IMR-90 (cell line): Measurements from ENCODE around the gene WDR37. TPM values are rescaled to one million over a fixed set of nuclear protein-coding genes. Genes with fewer than 3 reads are reported as not detected.

Experiments used
- ATAC-seq: fragments of 200-7000 bp; cut with Tn5 transposase; 2 replicates; pipeline ENCODE4 v1.9.1; 2020; ENCODE audit warnings: low read depth, mild to moderate bottlenecking, moderate library complexity
- BruUV-seq: library from RNA; stranded (reverse); fragments of 400-500 nt; replicated peaks from 2 replicates; lab custom pipeline; 2021; lab: Mats Ljungman, UMichigan
- CTCF ChIA-PET: fragments of 300-600 bp; formaldehyde crosslinking; extraction: SDS; loops from one replicate; lab custom pipeline; 2021; ENCODE audit warnings: antibody characterized with exemption; lab: Yijun Ruan, JAX
- POLR2A ChIA-PET: fragments of 300-600 bp; sonication (Branson Sonifier 250); formaldehyde crosslinking; loops from one replicate; lab custom pipeline; 2022; ENCODE audit warnings: antibody characterized with exemption; ENCODE audit not compliant: unreplicated experiment; lab: Charles Lee
- DNase-seq: peaks from one replicate; pipeline ENCODE4 v3.0.0; 2013
- H2AFZ ChIP-seq: replicated peaks from 2 replicates; pipeline ENCODE3; 2013; ENCODE audit warnings: low read length, mild to moderate bottlenecking; ENCODE audit not compliant: poor library complexity
- H2AK5ac ChIP-seq: 2 replicates; pipeline ENCODE4 v1.6.1; 2013; ENCODE audit warnings: low read depth, low read length, inconsistent platforms
- H2AK9ac ChIP-seq: replicated peaks from 2 replicates; pipeline ENCODE3; 2013; ENCODE audit warnings: mild to moderate bottlenecking, low read depth, low read length, moderate library complexity; ENCODE audit not compliant: poor library complexity
- H2BK120ac ChIP-seq: 2 replicates; pipeline ENCODE4 v1.6.1; 2013; ENCODE audit warnings: low read depth, low read length, inconsistent platforms
- H2BK15ac ChIP-seq: 3 replicates; pipeline ENCODE4 v1.6.1; 2013; ENCODE audit warnings: low read depth, low read length, inconsistent platforms
- H2BK20ac ChIP-seq: 2 replicates; pipeline ENCODE4 v1.6.1; 2013; ENCODE audit warnings: low read depth, mild to moderate bottlenecking, inconsistent platforms, low read length, moderate library complexity
- H2BK5ac ChIP-seq: 2 replicates; pipeline ENCODE4 v1.6.1; 2013; ENCODE audit warnings: mild to moderate bottlenecking, low read depth, low read length, inconsistent platforms; ENCODE audit not compliant: poor library complexity, severe bottlenecking
- H3K14ac ChIP-seq: replicated peaks from 2 replicates; pipeline ENCODE4 v1.6.1; 2013; ENCODE audit warnings: low read depth, low read length, inconsistent platforms
- H3K18ac ChIP-seq: 2 replicates; pipeline ENCODE4 v1.6.1; 2013; ENCODE audit warnings: low read depth, low read length, control low read depth
- H3K23ac ChIP-seq: 2 replicates; pipeline ENCODE4 v1.6.1; 2013; ENCODE audit warnings: low read depth, low read length, inconsistent platforms
- H3K27ac ChIP-seq: 2 replicates; pipeline ENCODE4 v1.5.1; 2013; ENCODE audit warnings: mild to moderate bottlenecking, control low read depth, low read length; ENCODE audit not compliant: insufficient read depth
- H3K27me3 ChIP-seq: 2 replicates; pipeline ENCODE4 v1.6.1; 2013; ENCODE audit warnings: low read length; ENCODE audit not compliant: control insufficient read depth, insufficient read depth
- H3K36me3 ChIP-seq: 2 replicates; pipeline ENCODE4 v1.6.1; 2013; ENCODE audit warnings: low read length, mixed read lengths; ENCODE audit not compliant: control insufficient read depth, insufficient read depth
- H3K4ac ChIP-seq: 2 replicates; pipeline ENCODE4 v1.6.1; 2013; ENCODE audit warnings: low read depth, low read length, inconsistent platforms
- H3K4me1 ChIP-seq: 2 replicates; pipeline ENCODE4 v1.6.1; 2013; ENCODE audit warnings: low read length, mixed read lengths; ENCODE audit not compliant: control insufficient read depth, insufficient read depth
- H3K4me2 ChIP-seq: 2 replicates; pipeline ENCODE4 v1.6.1; 2013; ENCODE audit warnings: low read depth, mild to moderate bottlenecking, control low read depth, low read length, moderate library complexity
- H3K4me3 ChIP-seq: 2 replicates; pipeline ENCODE4 v1.5.1; 2013; ENCODE audit warnings: low read depth, mild to moderate bottlenecking, control low read depth, low read length, moderate library complexity; ENCODE audit not compliant: insufficient read depth
- H3K56ac ChIP-seq: 2 replicates; pipeline ENCODE4 v1.6.1; 2013; ENCODE audit warnings: low read length, inconsistent platforms; ENCODE audit not compliant: insufficient read depth; ENCODE audit errors: extremely low read depth
- H3K79me1 ChIP-seq, 2 experiments: 2 replicates each; pipeline ENCODE4 v1.6.1; 2013; ENCODE audit warnings: low read length in 2 of 2, inconsistent platforms in 1 of 2, low read depth in 1 of 2
- H3K9ac ChIP-seq: 2 replicates; pipeline ENCODE4 v1.6.1; 2013; ENCODE audit warnings: low read depth, low read length, control low read depth
- H3K9me1 ChIP-seq: 2 replicates; pipeline ENCODE4 v1.6.1; 2013; ENCODE audit warnings: low read length, inconsistent platforms; ENCODE audit not compliant: insufficient read depth
- H3K9me3 ChIP-seq: 2 replicates; pipeline ENCODE4 v1.6.1; 2013; ENCODE audit warnings: low read length; ENCODE audit not compliant: control insufficient read depth, insufficient read depth
- H4K20me1 ChIP-seq: 2 replicates; pipeline ENCODE4 v1.6.1; 2013; ENCODE audit warnings: low read length, inconsistent platforms; ENCODE audit not compliant: insufficient read depth
- H4K5ac ChIP-seq: 2 replicates; pipeline ENCODE4 v1.6.1; 2013; ENCODE audit warnings: mild to moderate bottlenecking, low read depth, low read length, control low read depth
- H4K8ac ChIP-seq, 2 experiments: 2 replicates each; pipeline ENCODE4 v1.6.1; 2013; ENCODE audit warnings: low read depth in 2 of 2, low read length in 2 of 2, control low read depth in 1 of 2, inconsistent platforms in 1 of 2
- H4K91ac ChIP-seq: 2 replicates; pipeline ENCODE4 v1.6.1; 2013; ENCODE audit warnings: low read depth, low read length, inconsistent platforms; ENCODE audit not compliant: insufficient read depth
- MXI1 ChIP-seq: IDR thresholded peaks from 2 replicates; pipeline ENCODE4 v1.6.1; 2012; ENCODE audit warnings: low read depth, mild to moderate bottlenecking, low read length, moderate library complexity, borderline replicate concordance
- RAD21 ChIP-seq: IDR thresholded peaks from 2 replicates; pipeline ENCODE4 v1.6.1; 2012; ENCODE audit warnings: low read length, improper control_type of control experiment
- RCOR1 ChIP-seq: IDR thresholded peaks from 2 replicates; pipeline ENCODE4 v1.6.1; 2012; ENCODE audit warnings: mild to moderate bottlenecking, low read length, improper control_type of control experiment; ENCODE audit not compliant: insufficient replicate concordance
- RFX5 ChIP-seq: IDR thresholded peaks from 2 replicates; pipeline ENCODE4 v1.8.0; 2012; ENCODE audit warnings: low read depth, mild to moderate bottlenecking, low read length, moderate library complexity
- WGBS, 2 experiments: methylation state at CpG; one replicate each; pipeline versions ENCODE4 v1.1.5 to v1.1.7; 2013; ENCODE audit warnings: missing lambda C conversion rate in 2 of 2; ENCODE audit not compliant: insufficient read length in 1 of 2; ENCODE audit errors: extremely low coverage in 2 of 2; 5-methylcytosine and 5-hydroxymethylcytosine counted together
- dilution Hi-C: fragments of 300-500 bp; cut with HindIII; formaldehyde crosslinking; loops from one replicate; pipeline ENCODE4 v1.14.3; 2018; ENCODE audit warnings: low sequenced_read_pairs; ENCODE audit not compliant: unreplicated experiment
- in situ Hi-C: fragments of 300-500 bp; cut with MboI; formaldehyde crosslinking; loops from 3 replicates; pipeline ENCODE4 v1.14.3; 2019; ENCODE audit warnings: low sequenced_read_pairs, inconsistent platforms, mixed read lengths
- intact Hi-C: fragments of 100-400 bp; cut with micrococcal nuclease; formaldehyde crosslinking; loops from 2 replicates; pipeline ENCODE4 v1.10.0; 2022
- polyA plus RNA-seq, 3 experiments: library from polyadenylated mRNA; depleted of rRNA; stranded (reverse); fragments of >200 nt; gene quantifications; 2 replicates each; pipeline ENCODE4 v1.2.3, GENCODE V29; 2012; ENCODE audit warnings: low replicate concordance in 1 of 3
- total RNA-seq: library from RNA; depleted of rRNA; stranded (reverse); fragments of >200 nt; gene quantifications from 2 replicates; pipeline ENCODE4 v1.2.3, GENCODE V29; 2012
- TF ChIP-seq, protein P1 (sequence below): conservative IDR thresholded peaks from 2 replicates; pipeline ENCODE4 v1.5.1; 2012; ENCODE audit warnings: mild to moderate bottlenecking, low read depth, low read length, improper control_type of control experiment
- TF ChIP-seq, protein P2 (sequence below): fragments of 150-350 bp; IDR thresholded peaks from 2 replicates; pipeline ENCODE4 v1.6.1; 2016; ENCODE audit warnings: low read depth, mild to moderate bottlenecking, low read length, moderate library complexity, borderline replicate concordance

Gene WDR37
- total and polyA plus RNA-seq, 2 of the 4 experiments (the other 2 are of a cell fraction), result 12.7 to 14.5 TPM

GRCh38 chr10:1015688-1016087 lies 40.5 kb upstream of the WDR37 start:
- no peak overlapping the region for H4K8ac ChIP-seq
- BruUV-seq, result no TSS peak
- ATAC-seq (no peak), DNase-seq (no peak)
- no peak overlapping the region for H4K91ac ChIP-seq
- H2AFZ ChIP-seq, result no peak overlapping the region
- in situ Hi-C loops, result no loop called here
- no peak overlapping the region for H2BK15ac ChIP-seq
- no peak overlapping the region for H3K4ac ChIP-seq
- H2BK120ac ChIP-seq, result no peak overlapping the region
- H2BK5ac ChIP-seq, result no peak overlapping the region
- H2AK9ac ChIP-seq, result no peak overlapping the region
- TF ChIP-seq MXI1 (no peak), RFX5 (no peak), RAD21 (no peak), RCOR1 (no peak)
- TF ChIP-seq, protein P1, sequence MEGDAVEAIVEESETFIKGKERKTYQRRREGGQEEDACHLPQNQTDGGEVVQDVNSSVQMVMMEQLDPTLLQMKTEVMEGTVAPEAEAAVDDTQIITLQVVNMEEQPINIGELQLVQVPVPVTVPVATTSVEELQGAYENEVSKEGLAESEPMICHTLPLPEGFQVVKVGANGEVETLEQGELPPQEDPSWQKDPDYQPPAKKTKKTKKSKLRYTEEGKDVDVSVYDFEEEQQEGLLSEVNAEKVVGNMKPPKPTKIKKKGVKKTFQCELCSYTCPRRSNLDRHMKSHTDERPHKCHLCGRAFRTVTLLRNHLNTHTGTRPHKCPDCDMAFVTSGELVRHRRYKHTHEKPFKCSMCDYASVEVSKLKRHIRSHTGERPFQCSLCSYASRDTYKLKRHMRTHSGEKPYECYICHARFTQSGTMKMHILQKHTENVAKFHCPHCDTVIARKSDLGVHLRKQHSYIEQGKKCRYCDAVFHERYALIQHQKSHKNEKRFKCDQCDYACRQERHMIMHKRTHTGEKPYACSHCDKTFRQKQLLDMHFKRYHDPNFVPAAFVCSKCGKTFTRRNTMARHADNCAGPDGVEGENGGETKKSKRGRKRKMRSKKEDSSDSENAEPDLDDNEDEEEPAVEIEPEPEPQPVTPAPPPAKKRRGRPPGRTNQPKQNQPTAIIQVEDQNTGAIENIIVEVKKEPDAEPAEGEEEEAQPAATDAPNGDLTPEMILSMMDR, result no peak
- TF ChIP-seq, protein P2, sequence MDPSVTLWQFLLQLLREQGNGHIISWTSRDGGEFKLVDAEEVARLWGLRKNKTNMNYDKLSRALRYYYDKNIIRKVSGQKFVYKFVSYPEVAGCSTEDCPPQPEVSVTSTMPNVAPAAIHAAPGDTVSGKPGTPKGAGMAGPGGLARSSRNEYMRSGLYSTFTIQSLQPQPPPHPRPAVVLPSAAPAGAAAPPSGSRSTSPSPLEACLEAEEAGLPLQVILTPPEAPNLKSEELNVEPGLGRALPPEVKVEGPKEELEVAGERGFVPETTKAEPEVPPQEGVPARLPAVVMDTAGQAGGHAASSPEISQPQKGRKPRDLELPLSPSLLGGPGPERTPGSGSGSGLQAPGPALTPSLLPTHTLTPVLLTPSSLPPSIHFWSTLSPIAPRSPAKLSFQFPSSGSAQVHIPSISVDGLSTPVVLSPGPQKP, result no peak
- no peak overlapping the region for H3K9ac ChIP-seq
- no peak overlapping the region for H3K56ac ChIP-seq
- H3K9me3 ChIP-seq, result no peaks in the 10 kb centered on the region
- no peak overlapping the region for H3K23ac ChIP-seq
- no peaks in the 10 kb centered on the region for H3K27me3 ChIP-seq
- H2AK5ac ChIP-seq, result no peak overlapping the region
- H3K79me1 ChIP-seq, result peaks cover 16 to 28% of the 10 kb centered on the region in 2 experiments; a peak in 3 of 4 replicates
- H3K14ac ChIP-seq, result no peak overlapping the region
- H4K5ac ChIP-seq, result no peak overlapping the region
- H3K9me1 ChIP-seq, result no peaks in the 10 kb centered on the region
- POLR2A ChIA-PET, result no interaction called here
- no peak overlapping the region for H3K18ac ChIP-seq
- peaks cover 64% of the 10 kb centered on the region for H3K36me3 ChIP-seq
- no peak overlapping the region for H3K27ac ChIP-seq
- H3K4me3 ChIP-seq, result no peak overlapping the region
- 83% methylated on average over 5 of the region's 11 CpGs; no CpG with 5 or more reads in 1 of the 2 experiments for WGBS, 2 experiments
- no peak overlapping the region for H3K4me2 ChIP-seq
- intact Hi-C loops, result no loop called here
- H4K20me1 ChIP-seq, result peaks cover 7% of the 10 kb centered on the region; the same call in 1 of the 2 replicates
- CTCF ChIA-PET, result no interaction called here
- H3K4me1 ChIP-seq, result no peaks in the 10 kb centered on the region
- H2BK20ac ChIP-seq, result no peak overlapping the region
- dilution Hi-C loops, result no loop called here
